ENCODE data around the gene YPEL1. TPM values are rescaled to one million over a fixed set of nuclear protein-coding genes. Genes with fewer than 3 reads are reported as not detected.
A peak's percentile ranks its signal among the peaks of the same experiment; 100 is the strongest.

YPEL1 gene
- polyA plus RNA-seq, 3 donors = 1.0 to 2.3 (median 2.0) TPM

DNA sequence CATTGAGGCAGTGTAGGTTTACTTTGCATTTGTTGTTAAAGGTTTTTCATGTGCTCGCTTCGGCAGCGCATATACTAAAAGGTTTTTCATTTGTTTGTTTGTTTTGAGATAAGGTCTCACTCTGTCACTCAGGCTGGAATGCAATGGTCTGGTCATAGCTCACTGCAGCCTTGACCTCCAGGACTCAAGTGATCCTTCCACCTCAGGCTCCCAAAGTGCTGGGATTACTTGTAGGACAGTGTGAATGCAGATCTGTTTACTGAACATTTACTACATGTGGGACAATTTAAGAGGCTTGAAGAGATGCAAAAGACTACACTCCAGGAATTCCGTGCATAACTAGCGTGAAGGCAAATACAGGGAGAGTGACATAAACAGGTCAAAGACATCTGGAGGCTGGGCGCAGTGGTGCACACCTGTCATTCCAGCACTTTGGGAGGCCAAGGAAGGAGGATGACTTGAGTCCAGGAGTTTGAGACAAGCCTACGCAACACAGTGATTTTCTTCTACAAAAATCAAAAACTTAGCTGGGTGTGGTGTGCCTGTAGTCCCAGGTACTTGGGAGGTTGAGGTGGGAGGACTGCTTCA, 34.1 kb downstream of the YPEL1 start:
- H3K27me3 ChIP-seq (ENCODE audit: control insufficient read depth in 2 of 2, insufficient read depth in 2 of 2, low read length in 2 of 2) = no peaks in the 10 kb centered on the region
- Mint-ChIP-seq H3K4me1 (no peaks in the 10 kb centered on the region), H3K9me3 (no peaks in the 10 kb centered on the region), H3K36me3 (peaks cover 35 to 37% of the 10 kb centered on the region in 2 donors), H3K27me3 (ENCODE audit: low read depth in 3 of 3) (no peaks in the 10 kb centered on the region), H3K27ac (peak overlapping the region in 1 of 7 donors; percentile 61), H3K4me3 (no peak overlapping the region)
- H3K4me3 ChIP-seq (replicated peaks in 1 of 3; ENCODE audit: low read depth in 2 of 3, low read length in 3 of 3) = no peak overlapping the region
- intact Hi-C loops (cut with micrococcal nuclease) = no loop called here
- no peaks in the 10 kb centered on the region for H3K79me2 ChIP-seq (ENCODE audit: insufficient read depth, low read length)
- H3K4me2 ChIP-seq (replicated peaks; ENCODE audit: extremely low read depth, low read length, poor library complexity, severe bottlenecking) = no peak overlapping the region
- DNase-seq = no peak
- H4K20me1 ChIP-seq (ENCODE audit: insufficient read depth, low read length) = no peaks in the 10 kb centered on the region
- H3K9me3 ChIP-seq (replicated peaks in 1 of 2; ENCODE audit: control insufficient read depth in 1 of 2, insufficient read depth in 1 of 2, low read length in 2 of 2) = no peaks in the 10 kb centered on the region
- H3K4me1 ChIP-seq (ENCODE audit: control insufficient read depth in 1 of 2, insufficient read depth in 2 of 2, low read length in 2 of 2) = no peaks in the 10 kb centered on the region
- peaks cover 20 to 48% of the 10 kb centered on the region in 2 donors for H3K36me3 ChIP-seq (replicated peaks in 1 of 2; ENCODE audit: control insufficient read depth in 1 of 2, insufficient read depth in 2 of 2, low read length in 2 of 2)
- no peak overlapping the region for H2AFZ ChIP-seq (ENCODE audit: insufficient read depth, low read depth, low read length, poor library complexity, severe bottlenecking)
- WGBS (ENCODE audit: insufficient coverage) = 100% methylated on average over 2 of the region's 7 CpGs
- TF ChIP-seq, protein P1, sequence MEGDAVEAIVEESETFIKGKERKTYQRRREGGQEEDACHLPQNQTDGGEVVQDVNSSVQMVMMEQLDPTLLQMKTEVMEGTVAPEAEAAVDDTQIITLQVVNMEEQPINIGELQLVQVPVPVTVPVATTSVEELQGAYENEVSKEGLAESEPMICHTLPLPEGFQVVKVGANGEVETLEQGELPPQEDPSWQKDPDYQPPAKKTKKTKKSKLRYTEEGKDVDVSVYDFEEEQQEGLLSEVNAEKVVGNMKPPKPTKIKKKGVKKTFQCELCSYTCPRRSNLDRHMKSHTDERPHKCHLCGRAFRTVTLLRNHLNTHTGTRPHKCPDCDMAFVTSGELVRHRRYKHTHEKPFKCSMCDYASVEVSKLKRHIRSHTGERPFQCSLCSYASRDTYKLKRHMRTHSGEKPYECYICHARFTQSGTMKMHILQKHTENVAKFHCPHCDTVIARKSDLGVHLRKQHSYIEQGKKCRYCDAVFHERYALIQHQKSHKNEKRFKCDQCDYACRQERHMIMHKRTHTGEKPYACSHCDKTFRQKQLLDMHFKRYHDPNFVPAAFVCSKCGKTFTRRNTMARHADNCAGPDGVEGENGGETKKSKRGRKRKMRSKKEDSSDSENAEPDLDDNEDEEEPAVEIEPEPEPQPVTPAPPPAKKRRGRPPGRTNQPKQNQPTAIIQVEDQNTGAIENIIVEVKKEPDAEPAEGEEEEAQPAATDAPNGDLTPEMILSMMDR (IDR thresholded peaks at IDR 0.05) = no peak
- H3K9ac ChIP-seq (ENCODE audit: insufficient read depth, low read length, poor library complexity, severe bottlenecking) = no peak overlapping the region
- no peak overlapping the region for H3K27ac ChIP-seq (ENCODE audit: low read depth in 1 of 2, low read length in 2 of 2)

GRCh38 chr22:21700822-21701221, 34.8 kb downstream of the YPEL1 start:
- Histone ChIP-seq H3K9ac (ENCODE audit: insufficient read depth, low read length, poor library complexity, severe bottlenecking) (no peak overlapping the region), H3K9me3 (replicated peaks in 1 of 2; ENCODE audit: control insufficient read depth in 1 of 2, insufficient read depth in 1 of 2, low read length in 2 of 2) (no peaks in the 10 kb centered on the region), H2AFZ (ENCODE audit: insufficient read depth, low read depth, low read length, poor library complexity, severe bottlenecking) (no peak overlapping the region), H3K4me3 (replicated peaks in 1 of 3; ENCODE audit: low read depth in 2 of 3, low read length in 3 of 3) (no peak overlapping the region), H3K27me3 (ENCODE audit: control insufficient read depth in 2 of 2, insufficient read depth in 2 of 2, low read length in 2 of 2) (no peaks in the 10 kb centered on the region), H3K36me3 (replicated peaks in 1 of 2; ENCODE audit: control insufficient read depth in 1 of 2, insufficient read depth in 2 of 2, low read length in 2 of 2) (peaks cover 26 to 55% of the 10 kb centered on the region in 2 donors), H4K20me1 (ENCODE audit: insufficient read depth, low read length) (no peaks in the 10 kb centered on the region), H3K79me2 (ENCODE audit: insufficient read depth, low read length) (no peaks in the 10 kb centered on the region), H3K4me2 (replicated peaks; ENCODE audit: extremely low read depth, low read length, poor library complexity, severe bottlenecking) (no peak overlapping the region), H3K4me1 (ENCODE audit: control insufficient read depth in 1 of 2, insufficient read depth in 2 of 2, low read length in 2 of 2) (no peaks in the 10 kb centered on the region), H3K27ac (ENCODE audit: low read depth in 1 of 2, low read length in 2 of 2) (no peak overlapping the region)
- DNase-seq = no peak
- H3K27ac Mint-ChIP-seq = peak overlapping the region in 1 of 7 donors; percentile 43
- no peaks in the 10 kb centered on the region for H3K27me3 Mint-ChIP-seq (ENCODE audit: low read depth in 3 of 3)
- WGBS (ENCODE audit: insufficient coverage) = 93% methylated on average over 4 of the region's 6 CpGs
- no peaks in the 10 kb centered on the region for H3K4me1 Mint-ChIP-seq
- TF ChIP-seq, protein P1 (IDR thresholded peaks at IDR 0.05) = no peak
- H3K9me3 Mint-ChIP-seq = no peaks in the 10 kb centered on the region
- no peak overlapping the region for H3K4me3 Mint-ChIP-seq
- peaks cover 41 to 44% of the 10 kb centered on the region in 2 donors for H3K36me3 Mint-ChIP-seq
- intact Hi-C loops (cut with micrococcal nuclease) = no loop called here

Data from CD14-positive monocyte (primary cell).